IPS-18c (cell line): ENCODE results near the gene UGT1A4.
"Not testable (repeated sequence)": the region's sequence is repeated elsewhere in the genome, so short reads cannot be mapped to it uniquely, and the experiment has no call there.

ENCODE experiments used
- H3K4me3 ChIP-seq: 2 replicates; pipeline ENCODE4 v1.7.0; 2013; ENCODE audit warnings: low read depth, mild to moderate bottlenecking, low read length, moderate library complexity; ENCODE audit not compliant: insufficient read depth
- H3K9me3 ChIP-seq: one replicate; pipeline ENCODE4 v1.6.1; 2013; ENCODE audit warnings: mild to moderate bottlenecking, low read length, moderate library complexity; ENCODE audit not compliant: control insufficient read depth, insufficient read depth

The UGT1A4 gene

GRCh38 chr2:233728723-233729301 lies 10.3 kb downstream of the UGT1A4 start, which contains the start of gene UGT1A3:
TSS of gene UGT1A3 (plus strand) at chr2:233729042. CDS start at chr2:233729127, 85 bp downstream.
- H3K4me3 ChIP-seq: no peak within 1 kb of the TSS
- peaks cover 4% of the 10 kb centered on the region for H3K9me3 ChIP-seq

- not testable (repeated sequence) for H3K9me3 ChIP-seq, H3K4me3 ChIP-seq
These were observed 18.5 kb downstream of the UGT1A4 start for GRCh38 chr2:233736868-233737653.

GRCh38 chr2:233740870-233741269 lies 22.3 kb downstream of the UGT1A4 start:
- Histone ChIP-seq H3K4me3 (no peak overlapping the region), H3K9me3 (peaks cover 2% of the 10 kb centered on the region)

GRCh38 chr2:233743464-233744259 lies 25.1 kb downstream of the UGT1A4 start:
- Histone ChIP-seq H3K9me3 (peaks cover 2% of the 10 kb centered on the region), H3K4me3 (no peak overlapping the region)

GRCh38 chr2:233745073-233745755 lies 26.7 kb downstream of the UGT1A4 start:
- peaks cover 2% of the 10 kb centered on the region for H3K9me3 ChIP-seq
- H3K4me3 ChIP-seq: no peak overlapping the region

GRCh38 chr2:233745838-233746237 lies 27.3 kb downstream of the UGT1A4 start:
- not testable (repeated sequence) for H3K9me3 ChIP-seq, H3K4me3 ChIP-seq

GRCh38 chr2:233746475-233747282 lies 28.1 kb downstream of the UGT1A4 start:
- Histone ChIP-seq H3K9me3 (peaks cover 6% of the 10 kb centered on the region), H3K4me3 (no peak overlapping the region)

- H3K4me3 ChIP-seq: no peak overlapping the region
- peaks cover 4% of the 10 kb centered on the region for H3K9me3 ChIP-seq
These were observed 28.7 kb downstream of the UGT1A4 start for GRCh38 chr2:233747283-233747544.

- H3K9me3 ChIP-seq, H3K4me3 ChIP-seq: not testable (repeated sequence)
These were observed 32.2 kb downstream of the UGT1A4 start for GRCh38 chr2:233750689-233751088.

GRCh38 chr2:233751212-233752009 lies 32.9 kb downstream of the UGT1A4 start:
- not testable (repeated sequence) for H3K9me3 ChIP-seq, H3K4me3 ChIP-seq

- H3K9me3 ChIP-seq: peaks cover 4% of the 10 kb centered on the region
These were observed 36.5 kb downstream of the UGT1A4 start for GRCh38 chr2:233754872-233755611.

GRCh38 chr2:233756429-233757081 lies 38.0 kb downstream of the UGT1A4 start:
- H3K9me3 ChIP-seq: no peaks in the 10 kb centered on the region
- H3K4me3 ChIP-seq: no peak overlapping the region

More at GRCh38 chr2:233754872-233755611, 36.5 kb downstream of the UGT1A4 start:
- H3K4me3 ChIP-seq: no peak overlapping the region

GRCh38 chr2:233758141-233758540 lies 39.6 kb downstream of the UGT1A4 start:
- H3K9me3 ChIP-seq: no peaks in the 10 kb centered on the region
- no peak overlapping the region for H3K4me3 ChIP-seq

GRCh38 chr2:233758849-233759248 lies 40.3 kb downstream of the UGT1A4 start:
- no peaks in the 10 kb centered on the region for H3K9me3 ChIP-seq
- no peak overlapping the region for H3K4me3 ChIP-seq

GRCh38 chr2:233760043-233760442 lies 41.5 kb downstream of the UGT1A4 start, which contains the start of gene UGT1A1:
TSS of gene UGT1A1 (plus strand) at chr2:233760270. CDS start at chr2:233760288, 18 bp downstream.
- H3K9me3 ChIP-seq: no peaks in the 10 kb centered on the region
- H3K4me3 ChIP-seq: no peak within 1 kb of the TSS
